GM12878 (cell line): ENCODE results near the gene PIK3R5. TPM values are rescaled to one million over a fixed set of nuclear protein-coding genes. Genes with fewer than 3 reads are reported as not detected.

Source experiments
- ASH2L ChIP-seq: fragments of 300-600, 200-600 bp; sonication (generic); IDR thresholded peaks from 2 replicates; pipeline ENCODE4 v1.6.1; 2017; ENCODE audit warnings: low read depth, mild to moderate bottlenecking, borderline replicate concordance
- CUX1 ChIP-seq: IDR thresholded peaks from 2 replicates; pipeline ENCODE4 v1.6.1; 2012; ENCODE audit warnings: improper control_type of control experiment, low read depth, low read length; ENCODE audit not compliant: insufficient replicate concordance
- EED ChIP-seq: sonication (generic); IDR thresholded peaks from 2 replicates; pipeline ENCODE4 v1.6.1; 2016; ENCODE audit warnings: antibody characterized with exemption, low read depth
- ETV6 ChIP-seq, 2 experiments: fragments of 450-650 bp in 1 of 2; IDR thresholded peaks in 1 of 2; conservative IDR thresholded peaks in 1 of 2; 2 replicates each; pipeline ENCODE4 v1.6.1; 2014; ENCODE audit warnings: antibody characterized with exemption in 1 of 2, borderline replicate concordance in 1 of 2, low read depth in 1 of 2, mild to moderate bottlenecking in 1 of 2, moderate library complexity in 1 of 2
- GATAD2B ChIP-seq: fragments of 450-650 bp; conservative IDR thresholded peaks from 2 replicates; pipeline ENCODE4 v1.6.1; 2017; ENCODE audit warnings: low read depth, mild to moderate bottlenecking, moderate library complexity
- NBN ChIP-seq: fragments of 450-650 bp; IDR thresholded peaks from 2 replicates; pipeline ENCODE4 v1.6.1; 2016
- NFIC ChIP-seq: IDR thresholded peaks from 2 replicates; pipeline ENCODE4 v1.6.1; 2012; ENCODE audit warnings: low read depth, mild to moderate bottlenecking, inconsistent platforms, low read length, moderate library complexity
- PRDM15 ChIP-seq: fragments of 450-650 bp; formaldehyde crosslinking; IDR thresholded peaks from 2 replicates; pipeline ENCODE4 v1.4.0; 2020; ENCODE audit warnings: mild to moderate bottlenecking, moderate library complexity
- RELB ChIP-seq: fragments of 450-650 bp; IDR thresholded peaks from 2 replicates; pipeline ENCODE4 v1.6.1; 2017; ENCODE audit warnings: low read depth, mild to moderate bottlenecking, moderate library complexity
- SUPT20H ChIP-seq: IDR thresholded peaks from 2 replicates; pipeline ENCODE4 v1.6.1; 2011; ENCODE audit warnings: low read depth, mild to moderate bottlenecking, low read length, moderate library complexity, borderline replicate concordance; ENCODE audit not compliant: control insufficient read depth
- TCF12 ChIP-seq: IDR thresholded peaks from 2 replicates; pipeline ENCODE4 v1.6.1; 2011; ENCODE audit warnings: low read depth, mild to moderate bottlenecking, low read length
- ZBTB40 ChIP-seq: fragments of 450-650 bp; IDR thresholded peaks from 2 replicates; pipeline ENCODE4 v1.6.1; 2016; ENCODE audit warnings: mild to moderate bottlenecking, moderate library complexity, borderline replicate concordance
- polyA plus RNA-seq, 11 experiments: library from polyadenylated mRNA; depleted of rRNA in 4 of 11; unstranded in 6 of 11; stranded (reverse) in 5 of 11; fragments of >200 nt; fragmentation: Nextera tagmentation in 4 of 11; fragmentation: Illumina TruSeq in 1 of 11; extraction: Ambion mirVana in 4 of 11; extraction: Trizol in 1 of 11; gene quantifications; 1 replicate in 1 of 11; 2 replicates in 10 of 11; pipeline versions ENCODE4 v1.2.1 to v1.2.3, GENCODE V29; 2011 to 2016; ENCODE audit warnings: inconsistent platforms in 2 of 11, missing spikeins in 2 of 11, low read depth in 1 of 11
- total RNA-seq, 4 experiments: library from RNA; depleted of rRNA in 3 of 4; stranded (reverse); fragments of >200 nt in 3 of 4; fragmentation: Illumina TruSeq in 1 of 4; extraction: Trizol in 1 of 4; gene quantifications; 2 replicates each; pipeline versions ENCODE4 v1.2.1 to v1.2.3, GENCODE V29; 2013 to 2021

PIK3R5 gene
- total and polyA plus RNA-seq, 10 of the 15 experiments (the other 5 are each of a cell fraction or from before 2014, with no cell fraction given) = 9.5 to 50.8 (median 35.5) TPM

GRCh38 chr17:8849311-8850041 is 116.0 kb downstream of the PIK3R5 start (continued):
- no peak for TF ChIP-seq SUPT20H
- peak; percentile 77 for TF ChIP-seq RELB
- peak; percentile 96 for TF ChIP-seq GATAD2B
- no peak for TF ChIP-seq EED
- no peak for TF ChIP-seq TCF12
- TF ChIP-seq ETV6 (conservative IDR thresholded peaks at IDR 0.05 in 1 of 2, IDR thresholded peaks at IDR 0.05 in 1 of 2; ENCODE audit: borderline replicate concordance in 1 of 2, low read depth in 1 of 2) = no peak
- peak; percentile 83 for TF ChIP-seq CUX1
- peak; percentile 61; the same call in 1 of the 2 replicates for TF ChIP-seq NBN
- no peak for TF ChIP-seq ZBTB40
- TF ChIP-seq PRDM15 (CRISPR knock-in tag) = no peak
- no peak for TF ChIP-seq ASH2L
- 0 out of 2 replicates have a peak, but pooled peaks have one; percentile 18 for TF ChIP-seq NFIC
